ENCODE results near the gene ISCA1. TPM values are rescaled to one million over a fixed set of nuclear protein-coding genes. Genes with fewer than 3 reads are reported as not detected.

The ISCA1 gene
- total and polyA plus RNA-seq, 2 of the 8 experiments (the other 6 are each of a cell fraction or from before 2014, with no cell fraction given) = 35.0 to 40.0 TPM

DNA sequence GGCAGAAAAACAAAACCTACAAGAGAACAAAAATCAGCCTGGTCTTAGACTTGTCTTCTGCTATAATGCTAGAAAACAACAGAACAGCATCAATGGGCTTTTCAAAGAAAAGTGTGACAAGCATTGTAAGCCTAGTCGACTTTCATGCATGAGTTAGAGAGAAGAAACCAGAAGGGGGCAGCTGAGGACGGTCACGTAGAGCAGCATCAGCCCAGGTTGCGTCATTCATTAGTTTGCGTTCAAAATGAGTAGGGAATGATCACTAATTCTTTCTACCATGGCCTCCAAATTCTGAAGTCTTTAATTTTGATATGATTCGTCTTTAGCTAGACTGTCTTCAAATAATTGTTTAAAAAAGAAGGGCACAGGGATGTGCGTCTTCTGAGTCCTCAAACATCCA lies 4.7 kb upstream of the ISCA1 start (continued):
- TF ChIP-seq JUND (IDR thresholded peaks at IDR 0.05; ENCODE audit: low read length) (peak; percentile 96), JUN (IDR thresholded peaks at IDR 0.05; ENCODE audit: low read depth, low read length) (peak; percentile 62; the same call in 1 of the 2 replicates), CTCF (IDR thresholded peaks at IDR 0.05; ENCODE audit: control extremely low read depth in 1 of 3, insufficient read depth in 1 of 3, low read depth in 1 of 3, low read length in 3 of 3) (peak; percentile 38 to 75 (median 39)), RXRA (IDR thresholded peaks at IDR 0.05; ENCODE audit: insufficient read depth, low read depth, low read length) (no peak)

Measured in H1 (cell line).